Occipital lobe (tissue), 2 donors: ENCODE data around the gene KCND3. TPM values are rescaled to one million over a fixed set of nuclear protein-coding genes. Genes with fewer than 3 reads are reported as not detected.

Experiments used
- DNase-seq: peaks from one replicate; lab custom pipeline; 2025; lab: John Stamatoyannopoulos, UW
- total RNA-seq: library from RNA; depleted of rRNA; stranded (reverse); fragments of >200 nt; gene quantifications from one replicate; pipeline ENCODE4 v1.2.3, GENCODE V29; 2014

KCND3 gene
- total RNA-seq, 1 donor from 2014 or later = 12.6 TPM

DNA sequence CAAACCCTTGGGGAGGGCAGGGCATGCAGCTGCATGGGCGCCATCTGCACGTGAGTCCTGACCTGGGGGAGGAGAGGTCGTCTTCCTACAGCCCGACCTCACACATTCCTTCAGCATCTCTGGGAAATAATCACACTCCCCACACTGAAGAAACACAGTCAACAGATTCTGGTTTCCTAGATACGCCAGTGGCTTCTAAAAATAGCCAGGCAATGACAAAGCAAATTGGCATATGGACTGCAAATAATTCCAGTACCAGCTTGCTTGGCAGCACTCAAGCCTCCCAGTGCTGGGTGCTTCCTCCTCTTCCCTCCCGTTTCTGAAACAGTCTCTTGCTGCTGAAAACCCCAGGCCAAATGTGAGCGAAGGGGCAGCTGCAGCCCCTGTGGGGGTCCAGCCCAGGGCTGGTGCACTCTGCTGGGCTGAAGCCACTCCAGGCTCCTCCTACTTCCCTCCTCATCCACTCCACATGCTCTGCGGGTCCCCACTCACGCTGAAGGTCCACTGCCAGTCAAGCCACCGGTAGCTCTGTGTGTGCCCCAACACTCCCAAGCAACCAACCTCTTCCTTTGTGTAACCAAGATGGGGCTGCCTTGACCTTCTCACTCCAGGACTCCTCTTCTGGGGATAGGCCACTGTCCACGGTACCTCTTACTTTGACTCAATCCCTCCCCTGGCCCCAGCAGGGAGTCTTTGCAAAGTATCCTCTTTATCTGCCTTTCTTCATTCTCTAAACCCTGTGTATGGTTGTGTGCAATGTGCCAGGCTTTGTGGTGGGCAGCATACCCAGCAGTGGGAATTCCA, 69.0 kb downstream of the KCND3 start:
- peak; percentile 62 for DNase-seq

DNA sequence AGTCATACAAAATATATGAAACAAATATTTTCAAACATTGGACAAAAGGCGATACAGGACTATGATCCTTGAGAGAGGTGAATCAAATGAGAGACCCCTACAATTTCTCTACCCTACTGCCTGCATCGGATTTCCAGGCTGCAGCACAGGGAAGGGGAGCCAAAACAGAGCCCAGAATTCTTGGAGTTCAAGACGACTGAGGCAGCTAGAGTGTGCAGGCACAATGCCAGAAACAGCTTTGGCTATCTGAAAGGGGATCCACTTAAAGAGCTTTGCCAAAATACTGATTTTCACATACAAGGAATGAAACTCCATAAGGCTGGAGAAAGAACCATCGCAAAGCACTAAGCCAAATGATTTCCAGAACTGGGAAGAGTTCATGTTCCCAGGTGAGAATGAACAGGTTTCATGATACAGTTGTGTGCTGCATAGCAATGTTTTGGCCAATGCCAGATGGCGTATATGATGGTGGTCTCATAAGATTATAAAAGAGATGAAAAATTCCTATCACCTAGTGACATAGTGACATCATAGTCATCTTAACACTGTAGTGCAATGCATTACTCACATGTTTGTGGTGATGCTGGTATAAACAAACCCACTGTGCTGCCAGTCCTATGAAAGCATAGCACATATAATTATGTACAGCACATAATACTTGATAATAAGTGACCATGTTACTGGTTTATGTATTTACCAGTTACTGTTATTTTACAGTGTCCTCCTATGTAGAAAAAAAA, 77.5 kb downstream of the KCND3 start:
- no peak for DNase-seq

DNA sequence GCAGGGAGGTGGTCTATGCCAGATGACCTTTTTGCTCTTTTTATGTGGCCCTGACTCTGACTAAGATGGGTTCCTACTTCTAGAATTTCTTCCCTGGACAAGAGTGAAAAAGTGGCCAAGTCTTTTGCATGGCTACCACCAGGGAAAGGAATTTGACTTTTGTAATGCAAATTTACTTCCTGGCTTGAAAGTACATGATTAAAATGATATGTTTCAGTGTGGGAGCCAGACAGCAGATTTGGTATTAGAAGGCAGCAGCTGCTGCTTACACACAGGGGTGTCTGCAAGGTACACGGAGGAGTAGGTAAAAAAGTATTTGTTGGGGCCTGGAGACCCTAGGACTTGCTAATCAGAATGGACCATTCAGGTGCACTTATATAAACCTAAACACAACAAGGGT, 78.4 kb downstream of the KCND3 start:
- DNase-seq = no peak

GRCh38 chr1:111909030-111909429, 80.4 kb downstream of the KCND3 start:
- no peak for DNase-seq

DNA sequence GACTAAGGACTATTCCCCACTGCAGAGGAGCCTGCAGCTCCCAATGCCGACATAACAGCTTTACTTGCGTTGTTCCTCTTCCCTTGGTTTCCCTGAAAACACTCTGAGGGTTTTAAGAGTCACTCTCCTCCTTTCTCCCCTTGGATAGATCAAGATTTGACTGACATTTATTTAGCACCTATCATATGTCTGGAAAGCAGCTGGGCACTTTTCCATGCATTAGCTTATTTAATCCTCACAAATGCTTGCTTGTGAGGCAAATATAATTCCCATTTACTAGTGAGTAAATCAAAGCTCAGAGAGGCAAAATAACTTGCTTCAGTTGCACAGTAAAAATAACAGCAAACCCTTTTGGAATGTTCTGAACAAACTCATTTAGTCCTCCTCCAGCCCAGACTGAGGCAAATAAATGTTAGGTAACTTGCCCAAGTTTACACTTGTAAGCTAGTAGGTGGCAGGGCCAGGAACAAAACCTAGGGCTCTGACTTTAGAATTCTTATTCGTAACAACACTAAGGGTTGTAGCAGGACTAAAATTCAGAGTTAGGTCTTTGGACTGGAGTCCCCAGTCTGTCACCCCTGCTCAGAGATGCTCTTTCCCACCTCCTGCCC, 81.4 kb downstream of the KCND3 start:
- DNase-seq = no peak

DNA sequence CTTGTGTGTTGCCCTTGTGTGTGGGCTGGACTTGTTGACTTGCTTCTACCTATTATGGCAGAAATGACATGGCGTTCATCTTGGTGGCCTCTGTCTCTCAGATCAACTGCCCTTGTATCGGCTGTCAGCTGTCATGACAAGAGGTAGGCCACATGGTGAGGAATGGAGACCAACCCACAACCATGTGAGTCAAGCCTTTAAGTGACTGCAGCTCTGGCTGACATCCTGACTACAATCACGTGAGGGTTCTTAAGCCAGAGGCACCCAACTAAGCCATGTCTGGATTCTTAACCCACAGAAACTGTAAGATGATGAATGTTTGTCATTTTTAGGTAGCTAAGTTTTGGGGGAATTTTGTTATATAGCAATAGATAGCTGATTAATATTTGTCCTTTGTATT, 82.1 kb downstream of the KCND3 start:
- no peak for DNase-seq

DNA sequence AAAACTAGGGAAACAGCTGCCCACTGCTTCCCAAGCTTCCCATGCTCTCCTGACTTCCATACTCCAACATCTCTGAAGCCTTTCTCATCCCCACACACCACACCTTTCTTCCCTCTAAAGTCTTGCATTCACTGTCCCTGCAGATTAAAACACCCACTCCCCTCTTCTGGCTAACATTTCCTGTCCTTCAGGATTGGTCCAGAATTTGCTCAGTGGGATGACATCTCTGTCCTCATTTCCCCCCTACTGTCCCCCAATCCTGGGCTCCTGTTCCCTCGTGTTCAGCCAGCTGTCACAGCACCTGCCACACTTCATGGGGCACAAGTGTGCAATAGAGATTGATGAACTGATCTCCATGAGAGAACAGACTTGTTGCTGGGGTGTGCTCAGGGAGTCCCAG, 82.7 kb downstream of the KCND3 start:
- no peak for DNase-seq

DNA sequence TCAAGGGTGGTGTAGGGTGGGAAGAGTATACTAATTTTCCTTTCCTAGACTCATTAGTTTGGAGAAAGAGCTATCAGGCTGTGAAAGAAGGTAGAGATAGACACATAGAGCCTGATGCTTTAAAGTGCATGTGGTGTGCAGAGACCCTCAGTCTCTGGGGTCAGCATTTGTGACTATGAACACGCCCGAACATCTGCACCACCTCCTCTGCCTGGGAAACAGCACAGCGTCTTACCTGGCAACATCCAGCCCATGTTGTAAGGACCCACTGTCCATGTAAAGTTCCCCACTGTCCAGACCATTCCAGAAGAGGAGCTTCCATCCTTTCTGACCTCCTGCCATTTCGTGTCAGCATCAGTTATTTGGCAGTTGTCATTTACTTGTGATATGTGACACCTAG, 83.4 kb downstream of the KCND3 start:
- no peak for DNase-seq

DNA sequence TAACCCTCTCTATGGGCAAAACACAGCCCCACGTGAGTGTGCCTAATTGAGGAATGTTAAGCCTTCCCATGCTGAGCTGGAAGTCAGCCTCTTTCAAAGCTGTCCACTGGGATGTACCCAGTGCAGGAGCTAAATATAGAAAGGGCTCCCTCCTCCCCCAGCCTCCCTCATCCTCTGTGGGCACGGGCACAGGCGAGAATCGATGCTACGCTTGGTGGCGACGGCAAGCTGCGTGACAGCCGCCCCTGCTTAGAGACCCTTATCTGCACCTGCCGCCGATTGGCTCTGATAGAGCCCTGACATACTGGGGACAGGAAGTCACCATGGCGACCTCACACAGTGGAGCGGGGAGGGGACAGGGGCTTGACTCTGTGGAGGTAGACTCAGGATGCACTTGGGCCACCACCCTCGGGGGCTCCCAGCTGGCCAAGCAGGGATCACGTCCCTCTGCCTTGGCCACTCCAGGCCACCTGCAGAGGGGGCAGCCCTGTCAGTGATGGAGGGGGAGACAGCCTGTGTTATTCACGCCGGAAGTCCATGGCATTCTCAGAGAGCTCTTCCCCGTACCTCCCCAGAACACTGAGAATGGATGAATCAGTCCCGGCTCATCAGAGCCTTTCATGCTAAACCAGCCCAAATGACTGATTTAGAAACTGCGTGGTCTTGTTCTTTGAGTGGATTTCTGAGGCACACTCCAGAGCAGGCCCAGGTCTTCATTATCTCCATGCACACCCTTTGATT, 84.8 kb downstream of the KCND3 start:
- peak; percentile 62 for DNase-seq

- DNase-seq = no peak
Observed at GRCh38 chr1:111903871-111904449, 85.5 kb downstream of the KCND3 start.

- no peak for DNase-seq
Observed at GRCh38 chr1:111903148-111903870, 86.2 kb downstream of the KCND3 start.

GRCh38 chr1:111895469-111895868, 94.0 kb downstream of the KCND3 start:
- DNase-seq = peak; percentile 22

- no peak for DNase-seq
Observed at GRCh38 chr1:111895017-111895416, 94.5 kb downstream of the KCND3 start.

DNA sequence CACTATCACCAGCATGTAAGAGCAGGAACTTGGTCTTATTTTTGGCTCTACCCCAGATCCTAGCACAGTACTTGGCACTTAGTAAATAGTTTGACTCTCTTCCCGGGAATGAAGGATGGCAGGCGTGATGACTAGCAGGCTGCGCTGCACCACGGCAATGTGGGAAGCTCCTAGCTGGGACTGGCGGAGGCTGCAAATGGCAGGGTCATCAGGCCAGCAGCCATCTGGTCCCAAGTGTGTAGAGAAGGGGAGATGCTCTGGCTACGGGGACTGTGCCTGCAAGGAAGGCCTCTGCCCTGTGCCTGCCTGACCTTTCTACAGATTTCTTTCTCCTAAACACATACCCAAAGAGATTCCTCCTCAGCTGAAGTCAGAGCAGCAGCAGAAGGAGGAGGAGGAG, 95.0 kb downstream of the KCND3 start:
- DNase-seq = no peak

DNA sequence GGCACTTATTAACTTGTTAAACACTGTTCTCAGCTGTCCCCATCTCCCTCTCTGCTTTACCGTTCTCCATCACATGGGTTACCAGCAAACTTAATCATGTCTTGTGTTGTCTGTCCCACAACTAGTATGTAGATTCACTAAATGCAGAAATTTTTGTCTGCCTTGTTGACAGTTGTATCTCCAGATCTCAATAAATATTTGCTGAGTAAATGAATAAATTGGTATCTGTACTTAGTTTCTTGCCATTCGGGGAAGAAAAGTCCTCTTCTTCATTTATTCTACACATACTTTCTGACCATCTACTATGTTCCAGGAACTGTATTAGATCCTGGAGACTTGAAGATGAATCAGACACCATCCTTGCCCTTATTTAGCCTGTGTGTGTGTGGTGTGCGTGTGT, 97.9 kb downstream of the KCND3 start:
- no peak for DNase-seq

GRCh38 chr1:111888740-111889376, 100.6 kb downstream of the KCND3 start:
- DNase-seq = no peak

DNA sequence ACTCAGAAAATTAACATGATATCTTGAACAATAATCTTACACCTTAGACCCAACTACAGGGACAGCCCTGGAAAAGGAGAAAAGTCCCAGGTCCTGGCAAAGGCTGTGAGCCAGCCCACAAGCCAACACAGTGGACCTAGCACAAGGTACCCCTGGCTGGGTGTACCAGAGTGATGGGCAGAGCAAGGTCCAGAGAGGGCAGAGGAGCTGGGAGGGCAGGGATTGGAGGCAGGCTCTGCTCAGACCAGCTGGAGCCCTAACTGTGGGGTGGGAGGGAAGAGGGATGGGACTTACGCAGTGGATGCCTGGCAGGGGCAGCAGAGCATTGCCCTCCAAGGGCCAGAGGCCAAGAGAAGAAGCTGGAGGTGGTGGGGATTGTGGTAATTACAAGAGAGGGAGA, 101.6 kb downstream of the KCND3 start:
- no peak for DNase-seq

DNA sequence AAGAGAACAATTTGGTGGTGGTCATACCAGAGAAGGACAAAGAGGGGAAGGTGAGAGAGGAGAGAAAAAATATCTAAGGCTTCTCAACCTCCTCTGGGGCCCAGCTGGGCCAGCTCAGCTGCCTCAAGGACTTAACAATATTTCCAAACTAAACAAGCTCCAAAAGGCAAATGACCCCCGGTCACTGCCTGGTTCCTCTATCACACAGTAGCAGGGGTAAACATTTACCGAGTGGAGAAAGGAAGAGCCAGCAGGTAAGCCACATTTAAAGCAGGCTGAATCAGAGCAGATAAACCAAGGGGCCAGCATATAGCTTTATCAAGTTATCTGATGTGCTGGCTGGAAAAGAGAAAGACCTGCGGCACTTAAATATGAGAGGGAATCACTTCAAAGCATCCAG, 102.1 kb downstream of the KCND3 start:
- no peak for DNase-seq

DNA sequence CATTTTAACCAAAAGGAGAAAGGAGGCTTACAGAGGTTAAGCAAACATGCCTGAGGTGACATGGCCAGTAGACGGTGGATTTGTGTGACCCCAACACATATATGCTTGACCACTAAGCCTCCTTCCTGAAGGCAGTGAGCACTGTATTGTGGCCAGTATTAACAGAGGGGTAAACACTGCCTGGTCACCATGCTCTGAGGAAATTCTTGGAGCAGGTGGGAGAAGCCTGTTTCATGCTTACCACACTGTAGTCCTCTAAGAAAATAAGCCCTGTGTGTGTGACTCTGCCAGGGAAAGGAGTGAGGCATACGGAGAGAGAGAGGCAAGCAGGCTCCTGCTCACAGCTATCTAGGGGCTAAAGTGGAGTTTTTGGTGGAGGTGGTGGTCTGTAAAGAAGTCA, 102.7 kb downstream of the KCND3 start:
- DNase-seq = no peak

DNA sequence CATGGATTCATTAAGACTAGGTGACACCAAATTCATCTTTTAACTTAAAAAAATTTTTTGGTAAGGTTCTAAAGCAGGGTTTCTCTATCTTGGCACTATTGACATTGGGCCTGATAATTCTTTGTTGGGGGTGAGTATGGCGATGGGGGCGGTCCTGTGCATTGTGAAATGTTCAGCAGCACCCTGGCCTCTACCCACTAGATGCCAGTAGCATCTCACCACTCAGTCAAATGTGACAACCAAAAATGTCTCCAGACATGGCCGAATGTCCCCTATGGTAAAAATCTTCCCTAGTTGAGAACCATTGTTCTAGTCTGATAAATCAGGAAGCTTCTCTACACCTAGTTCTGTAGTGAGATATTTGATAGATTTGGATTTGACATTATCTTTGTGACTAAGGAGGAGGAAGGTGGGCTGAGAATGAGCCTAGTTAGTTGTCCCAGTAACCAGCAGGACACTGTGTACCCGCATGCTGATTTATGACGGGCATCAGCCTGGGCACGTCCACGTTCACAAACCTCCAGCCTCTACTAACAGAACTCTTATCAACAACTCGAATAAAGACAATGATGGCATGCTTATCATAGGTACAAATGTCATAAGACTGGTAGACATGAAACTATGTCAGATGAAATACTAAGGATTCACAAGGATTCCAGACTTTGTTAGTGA, 104.6 kb downstream of the KCND3 start:
- no peak for DNase-seq
